Measurements from ENCODE around the gene CAMTA1. TPM values are rescaled to one million over a fixed set of nuclear protein-coding genes. Genes with fewer than 3 reads are reported as not detected.

The CAMTA1 gene
- total and polyA plus RNA-seq, 2 donors, result 53.3 to 115 TPM

DNA sequence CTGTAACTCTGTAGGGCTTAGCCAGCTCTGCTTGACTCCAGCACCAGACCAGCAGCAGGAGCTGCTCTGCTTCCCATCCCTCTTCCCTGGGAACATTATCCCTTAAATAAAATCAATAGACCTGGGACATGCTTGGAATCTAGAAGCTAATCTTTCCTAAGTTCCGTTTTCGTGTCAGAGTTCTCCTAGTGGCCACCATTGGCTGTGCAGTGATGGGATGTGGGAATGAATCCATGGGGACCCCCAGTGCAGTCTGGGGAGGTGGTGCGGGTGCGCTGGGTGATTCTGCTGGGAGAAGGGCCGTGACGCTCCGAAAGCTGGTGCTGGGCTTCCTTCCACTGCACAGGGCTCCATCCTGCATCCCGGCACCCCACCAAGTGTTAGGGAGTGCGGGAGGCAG, 202.7 kb downstream of the CAMTA1 start:
- H3K4me1 ChIP-seq (ENCODE audit: insufficient read depth), result no peaks in the 10 kb centered on the region
- 88% methylated on average over 9 of the region's 9 CpGs for WGBS
- H3K4me3 ChIP-seq (ENCODE audit: low read depth, low read length), result no peak overlapping the region
- no peak overlapping the region for H3K27ac ChIP-seq (ENCODE audit: low read depth)
- no peaks in the 10 kb centered on the region for H3K36me3 ChIP-seq (ENCODE audit: insufficient read depth)
- DNase-seq (ENCODE audit: extremely low spot score), result no peak

DNA sequence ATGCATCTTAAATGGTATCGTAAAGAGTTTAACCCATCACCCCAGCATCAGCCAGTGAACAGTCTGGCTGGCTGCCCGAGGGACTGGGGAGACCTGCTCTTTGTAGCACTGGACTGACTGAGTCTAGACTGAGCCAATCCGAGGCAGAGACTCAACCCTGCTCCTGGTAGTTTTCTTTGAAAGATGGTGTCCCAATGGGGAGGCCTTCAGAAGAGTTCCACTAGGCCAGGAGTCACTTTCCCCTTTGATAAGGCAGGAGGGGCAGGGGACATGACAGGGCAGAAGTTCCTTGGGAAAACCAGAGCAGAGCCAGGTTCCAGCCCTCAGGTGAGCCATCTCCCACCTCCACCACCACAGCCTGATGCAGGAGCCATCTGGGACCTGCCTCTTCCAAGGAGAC, 203.5 kb downstream of the CAMTA1 start:
- Histone ChIP-seq H3K27ac (ENCODE audit: low read depth) (no peak overlapping the region), H3K4me1 (ENCODE audit: insufficient read depth) (no peaks in the 10 kb centered on the region), H3K36me3 (ENCODE audit: insufficient read depth) (no peaks in the 10 kb centered on the region), H3K4me3 (ENCODE audit: low read depth, low read length) (no peak overlapping the region)
- DNase-seq (ENCODE audit: extremely low spot score), result no peak
- WGBS, result 54% methylated on average over 3 of the region's 3 CpGs

DNA sequence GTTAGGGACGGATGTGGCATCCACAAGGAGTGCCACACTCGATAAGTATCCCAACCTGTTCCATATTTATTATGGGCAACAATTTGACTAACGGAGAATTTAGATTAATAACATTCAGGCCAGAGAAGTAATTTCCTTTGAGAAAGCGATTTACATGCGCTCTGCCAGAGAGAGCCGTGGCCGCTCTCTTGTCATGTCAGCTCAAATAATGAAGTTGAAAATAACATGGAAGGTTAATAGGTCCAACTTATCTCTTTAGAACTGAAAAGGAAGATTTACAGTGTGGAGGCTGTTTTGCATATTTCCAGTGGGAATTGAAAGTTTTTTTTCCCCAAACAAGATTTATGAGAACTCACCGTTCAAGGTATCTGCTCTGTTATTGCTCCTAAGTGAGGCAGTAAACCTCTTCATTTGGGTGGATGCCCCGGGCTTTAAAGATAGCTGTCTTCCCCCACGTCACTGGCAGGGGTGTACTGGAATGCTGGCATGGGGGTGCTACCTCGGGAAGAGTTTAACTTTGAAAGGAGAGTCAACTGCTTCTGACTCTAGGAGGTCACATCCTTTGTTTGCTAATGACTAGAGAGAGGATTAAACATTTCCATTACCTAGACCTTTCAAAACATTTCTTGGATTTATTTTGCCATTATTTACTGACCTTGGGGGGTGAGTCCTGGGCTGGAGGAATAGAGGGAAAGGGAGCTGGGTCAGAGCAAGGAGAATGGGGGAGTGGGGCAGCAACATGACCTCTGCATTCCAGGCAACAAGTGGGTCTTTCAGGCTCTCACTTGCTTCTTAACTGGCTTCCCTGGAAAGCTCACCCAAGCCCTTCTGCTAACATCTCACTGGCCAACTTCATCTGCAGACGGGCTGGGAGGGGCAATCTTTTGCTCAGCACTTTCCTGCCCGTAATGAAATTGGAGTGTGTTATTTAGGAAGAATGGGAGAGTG, 204.2 kb downstream of the CAMTA1 start:
- 57% methylated on average over 13 of the region's 13 CpGs for WGBS
- Histone ChIP-seq H3K36me3 (ENCODE audit: insufficient read depth) (no peaks in the 10 kb centered on the region), H3K4me3 (ENCODE audit: low read depth, low read length) (no peak overlapping the region), H3K27ac (ENCODE audit: low read depth) (no peak overlapping the region), H3K4me1 (ENCODE audit: insufficient read depth) (no peaks in the 10 kb centered on the region)
- no peak for DNase-seq (ENCODE audit: extremely low spot score)

DNA sequence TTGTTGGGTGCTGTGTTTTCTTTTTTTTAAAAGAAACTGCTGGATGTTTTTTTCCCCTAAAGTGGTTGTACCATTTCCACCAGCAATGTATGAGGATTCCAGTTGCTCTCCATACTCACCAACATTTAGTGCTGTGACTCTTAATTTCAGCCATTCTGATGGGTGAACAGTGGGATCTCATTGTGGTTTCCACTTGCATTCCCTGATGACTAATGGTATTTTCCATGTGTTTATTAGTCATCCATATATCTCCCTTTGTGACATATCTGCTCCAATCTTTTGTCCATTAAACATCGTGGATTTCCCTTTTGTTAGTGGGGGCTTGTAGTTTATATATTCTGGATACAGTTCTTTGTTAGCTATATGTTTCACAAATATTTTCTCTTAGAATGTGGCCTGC, 206.0 kb downstream of the CAMTA1 start:
- 61% methylated on average over 1 of the region's 1 CpG for WGBS
- DNase-seq (ENCODE audit: extremely low spot score), result no peak
- Histone ChIP-seq H3K36me3 (ENCODE audit: insufficient read depth) (no peaks in the 10 kb centered on the region), H3K27ac (ENCODE audit: low read depth) (no peak overlapping the region), H3K4me3 (ENCODE audit: low read depth, low read length) (no peak overlapping the region), H3K4me1 (ENCODE audit: insufficient read depth) (no peaks in the 10 kb centered on the region)

DNA sequence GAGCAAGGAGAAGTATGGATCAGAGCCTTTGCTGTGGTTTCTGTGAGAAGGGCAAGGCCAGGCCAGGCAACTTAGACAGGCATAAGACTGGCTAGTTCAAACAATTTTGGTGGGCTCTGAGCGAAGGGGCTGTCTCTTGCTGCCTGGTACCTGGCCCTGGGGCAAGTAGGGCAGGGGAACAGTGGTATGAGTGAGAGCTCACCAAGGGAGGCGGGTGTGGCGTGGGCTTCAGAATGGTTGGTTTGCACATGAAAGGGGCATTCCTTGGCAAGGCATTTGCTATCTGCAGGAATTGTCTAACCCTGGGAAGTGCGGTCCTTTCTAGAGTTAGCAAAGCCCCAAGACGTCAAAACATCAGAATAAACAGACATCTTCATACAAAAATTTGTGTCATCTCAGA, 210.5 kb downstream of the CAMTA1 start:
- H3K36me3 ChIP-seq (ENCODE audit: insufficient read depth), result no peaks in the 10 kb centered on the region
- H3K4me3 ChIP-seq (ENCODE audit: low read depth, low read length), result no peak overlapping the region
- 85% methylated on average over 5 of the region's 5 CpGs for WGBS
- H3K4me1 ChIP-seq (ENCODE audit: insufficient read depth), result no peaks in the 10 kb centered on the region
- DNase-seq (ENCODE audit: extremely low spot score), result no peak
- no peak overlapping the region for H3K27ac ChIP-seq (ENCODE audit: low read depth)

DNA sequence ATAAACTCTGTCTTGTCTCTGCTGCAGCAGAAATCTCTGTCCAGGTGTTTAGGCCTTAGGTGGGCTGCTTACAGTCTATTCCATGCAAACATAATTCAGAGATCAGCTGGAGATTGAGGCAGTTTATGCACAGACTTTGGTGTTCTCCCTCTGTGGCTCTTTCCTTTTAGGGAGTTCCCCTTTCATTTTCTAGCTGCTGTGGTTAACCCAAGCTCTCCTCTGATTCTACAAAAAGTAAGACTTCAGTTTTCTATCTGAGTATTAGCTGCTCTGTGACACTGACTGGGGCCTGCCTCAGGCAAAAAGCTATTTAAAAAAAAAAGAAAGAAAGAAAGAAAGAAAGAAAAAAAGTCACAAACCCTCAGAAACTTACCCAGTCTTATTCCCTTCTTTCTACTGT, 211.1 kb downstream of the CAMTA1 start:
- no peak for DNase-seq (ENCODE audit: extremely low spot score)
- no peaks in the 10 kb centered on the region for H3K36me3 ChIP-seq (ENCODE audit: insufficient read depth)
- H3K4me3 ChIP-seq (ENCODE audit: low read depth, low read length), result no peak overlapping the region
- no peaks in the 10 kb centered on the region for H3K4me1 ChIP-seq (ENCODE audit: insufficient read depth)
- no peak overlapping the region for H3K27ac ChIP-seq (ENCODE audit: low read depth)

DNA sequence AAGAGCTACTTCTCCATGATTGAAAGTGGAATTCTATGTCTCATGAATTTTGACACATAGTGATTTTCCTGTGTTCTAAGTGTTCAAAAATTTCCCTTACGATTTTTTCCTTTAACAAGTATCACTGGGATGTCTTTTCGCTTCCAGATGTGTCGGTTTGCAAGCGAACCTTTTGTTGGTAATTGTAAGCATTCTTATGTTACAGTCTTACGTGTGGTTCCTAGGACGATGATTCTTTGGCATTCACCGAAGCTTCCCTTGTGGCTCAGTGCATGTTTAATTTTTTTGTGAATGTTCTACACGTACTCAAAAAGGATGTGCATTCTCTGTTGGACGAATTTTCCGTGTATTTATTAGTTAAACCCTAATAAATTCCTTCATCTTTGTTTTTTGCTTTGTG, 211.6 kb downstream of the CAMTA1 start:
- H3K27ac ChIP-seq (ENCODE audit: low read depth), result no peak overlapping the region
- WGBS, result 73% methylated on average over 10 of the region's 10 CpGs
- H3K36me3 ChIP-seq (ENCODE audit: insufficient read depth), result no peaks in the 10 kb centered on the region
- H3K4me1 ChIP-seq (ENCODE audit: insufficient read depth), result no peaks in the 10 kb centered on the region
- no peak overlapping the region for H3K4me3 ChIP-seq (ENCODE audit: low read depth, low read length)
- DNase-seq (ENCODE audit: extremely low spot score), result no peak

DNA sequence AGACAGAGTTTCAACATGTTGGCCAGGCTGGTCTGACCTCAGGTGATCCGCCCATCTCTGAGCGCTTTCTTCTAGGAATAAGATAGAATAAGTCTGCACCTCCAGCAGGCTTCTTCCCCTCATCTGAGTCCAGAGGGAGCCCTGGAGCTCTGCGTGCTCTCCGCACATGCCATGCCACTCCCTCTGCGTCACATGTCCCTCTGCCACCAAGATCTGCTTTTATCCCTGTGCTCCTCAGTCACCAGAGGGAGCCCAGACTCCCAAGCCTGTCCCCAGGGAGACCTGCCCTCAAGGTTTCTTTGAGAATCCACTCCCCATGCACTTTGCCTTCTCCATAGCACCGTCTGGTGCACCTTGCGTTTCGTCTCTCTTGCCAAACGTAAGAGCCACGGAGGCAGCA, 213.0 kb downstream of the CAMTA1 start:
- no peak overlapping the region for H3K27ac ChIP-seq (ENCODE audit: low read depth)
- no peak overlapping the region for H3K4me3 ChIP-seq (ENCODE audit: low read depth, low read length)
- WGBS, result 63% methylated on average over 10 of the region's 10 CpGs
- DNase-seq (ENCODE audit: extremely low spot score), result no peak
- H3K36me3 ChIP-seq (ENCODE audit: insufficient read depth), result no peaks in the 10 kb centered on the region
- no peaks in the 10 kb centered on the region for H3K4me1 ChIP-seq (ENCODE audit: insufficient read depth)

DNA sequence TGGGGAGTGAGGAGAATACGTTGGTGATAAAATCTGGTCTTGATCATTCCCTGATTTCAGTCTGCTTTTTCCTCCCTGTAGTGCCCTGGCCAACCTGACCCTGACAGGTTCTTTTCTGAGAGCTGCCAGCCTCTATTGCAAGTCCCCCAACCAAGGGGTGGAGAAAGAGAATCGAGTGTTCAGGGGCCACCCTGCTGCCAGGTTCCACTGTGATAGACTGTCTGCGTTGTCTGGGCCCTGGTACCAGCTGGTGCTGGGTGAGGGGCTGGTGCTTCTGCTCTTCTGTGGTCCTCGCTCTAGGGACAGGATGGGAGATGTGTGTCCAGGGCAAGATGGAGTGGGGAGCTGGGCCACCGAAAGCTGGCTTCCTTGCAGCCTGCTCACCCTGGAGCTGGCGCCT, 214.6 kb downstream of the CAMTA1 start:
- no peaks in the 10 kb centered on the region for H3K4me1 ChIP-seq (ENCODE audit: insufficient read depth)
- no peak overlapping the region for H3K27ac ChIP-seq (ENCODE audit: low read depth)
- H3K4me3 ChIP-seq (ENCODE audit: low read depth, low read length), result no peak overlapping the region
- H3K36me3 ChIP-seq (ENCODE audit: insufficient read depth), result no peaks in the 10 kb centered on the region
- no peak for DNase-seq (ENCODE audit: extremely low spot score)
- 90% methylated on average over 6 of the region's 6 CpGs for WGBS

DNA sequence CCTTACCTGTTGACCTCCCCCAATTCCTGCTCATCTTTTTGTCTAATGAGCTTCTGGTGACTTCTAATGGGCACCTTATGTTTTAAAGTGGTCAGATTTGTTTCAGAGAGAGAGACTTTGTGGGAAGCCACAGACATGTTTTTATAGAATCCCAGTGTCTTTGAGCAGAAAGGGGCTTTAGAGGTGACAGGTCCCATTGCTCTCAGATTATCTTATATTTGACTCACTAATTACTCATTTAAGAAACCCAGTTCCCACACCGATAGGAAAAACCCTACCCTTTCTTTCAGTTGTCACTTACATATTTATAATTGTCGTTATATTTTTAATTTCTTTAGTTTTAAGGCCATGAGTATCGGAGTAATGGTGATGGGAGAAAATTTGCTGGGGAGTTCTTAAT, 215.5 kb downstream of the CAMTA1 start:
- 89% methylated on average over 3 of the region's 3 CpGs for WGBS
- H3K36me3 ChIP-seq (ENCODE audit: insufficient read depth), result no peaks in the 10 kb centered on the region
- no peak overlapping the region for H3K27ac ChIP-seq (ENCODE audit: low read depth)
- H3K4me3 ChIP-seq (ENCODE audit: low read depth, low read length), result no peak overlapping the region
- DNase-seq (ENCODE audit: extremely low spot score), result no peak
- H3K4me1 ChIP-seq (ENCODE audit: insufficient read depth), result no peaks in the 10 kb centered on the region

DNA sequence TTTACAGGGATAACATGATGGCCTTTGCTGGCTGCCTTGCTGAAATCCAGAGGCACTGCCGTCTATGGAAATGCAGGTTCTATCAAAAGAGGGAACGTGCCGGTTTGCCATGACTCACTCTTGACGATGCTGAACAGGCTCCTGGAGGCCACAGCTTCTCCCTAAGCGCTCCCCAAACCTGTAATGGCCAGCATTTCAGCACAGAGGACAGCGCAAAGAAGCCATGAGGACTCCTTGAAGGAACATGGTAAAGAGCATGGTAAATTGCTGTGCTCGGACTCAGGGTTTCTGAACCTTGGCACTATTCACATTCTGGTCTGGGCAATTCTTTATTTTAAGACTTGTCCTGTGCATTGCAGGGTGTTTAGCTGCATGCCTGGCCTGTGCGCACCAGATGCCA, 217.5 kb downstream of the CAMTA1 start:
- 78% methylated on average over 8 of the region's 8 CpGs for WGBS
- H3K4me3 ChIP-seq (ENCODE audit: low read depth, low read length), result no peak overlapping the region
- no peaks in the 10 kb centered on the region for H3K4me1 ChIP-seq (ENCODE audit: insufficient read depth)

DNA sequence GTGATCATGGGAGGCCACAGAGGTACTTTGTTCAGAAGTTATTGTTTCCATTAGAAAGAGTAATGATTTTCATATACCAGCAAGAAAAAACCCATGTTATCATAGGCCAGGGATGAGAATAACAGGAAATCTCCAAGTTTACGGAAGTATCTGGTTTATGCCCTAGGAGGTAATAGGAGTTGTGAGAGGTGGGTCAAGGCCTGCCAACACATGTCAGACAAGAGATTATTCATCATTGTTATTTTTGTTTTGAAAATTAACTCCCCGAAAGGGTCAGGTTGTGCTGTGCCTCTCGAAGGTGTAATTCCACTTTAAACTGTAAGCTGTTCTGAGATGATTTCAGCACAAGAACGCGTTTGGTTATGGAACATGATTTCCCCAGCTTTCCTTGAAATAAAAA, 218.4 kb downstream of the CAMTA1 start:
- WGBS, result 69% methylated on average over 5 of the region's 5 CpGs
- Histone ChIP-seq H3K4me3 (ENCODE audit: low read depth, low read length) (no peak overlapping the region), H3K4me1 (ENCODE audit: insufficient read depth) (no peaks in the 10 kb centered on the region), H3K27ac (ENCODE audit: low read depth) (no peak overlapping the region), H3K36me3 (ENCODE audit: insufficient read depth) (no peaks in the 10 kb centered on the region)
- DNase-seq (ENCODE audit: extremely low spot score), result no peak

More for the DNA sequence above, 217.5 kb downstream of the CAMTA1 start:
- Histone ChIP-seq H3K27ac (ENCODE audit: low read depth) (no peak overlapping the region), H3K36me3 (ENCODE audit: insufficient read depth) (no peaks in the 10 kb centered on the region)
- no peak for DNase-seq (ENCODE audit: extremely low spot score)

DNA sequence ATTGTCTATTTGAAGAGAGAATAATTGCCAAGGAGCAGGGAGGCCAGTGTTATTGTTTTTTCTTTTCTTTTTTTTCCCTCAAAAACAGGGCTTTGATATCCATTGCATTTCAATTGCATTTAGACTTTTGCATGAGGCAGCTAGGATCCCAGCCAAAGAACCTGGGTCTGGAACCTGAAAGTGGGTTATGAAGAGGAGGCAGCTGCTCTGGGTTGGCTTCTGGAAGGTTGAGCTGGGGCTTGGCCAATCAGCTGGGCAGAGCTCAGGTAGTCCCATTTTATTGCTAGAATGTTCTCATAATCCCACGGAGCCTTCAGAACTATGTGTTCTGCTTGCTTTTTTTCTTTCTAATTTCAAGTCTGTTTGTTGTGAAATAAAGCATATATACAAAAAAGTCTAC, 218.9 kb downstream of the CAMTA1 start:
- Histone ChIP-seq H3K36me3 (ENCODE audit: insufficient read depth) (no peaks in the 10 kb centered on the region), H3K4me1 (ENCODE audit: insufficient read depth) (no peaks in the 10 kb centered on the region), H3K27ac (ENCODE audit: low read depth) (no peak overlapping the region), H3K4me3 (ENCODE audit: low read depth, low read length) (no peak overlapping the region)
- no peak for DNase-seq (ENCODE audit: extremely low spot score)
- 81% methylated on average over 1 of the region's 1 CpG for WGBS

DNA sequence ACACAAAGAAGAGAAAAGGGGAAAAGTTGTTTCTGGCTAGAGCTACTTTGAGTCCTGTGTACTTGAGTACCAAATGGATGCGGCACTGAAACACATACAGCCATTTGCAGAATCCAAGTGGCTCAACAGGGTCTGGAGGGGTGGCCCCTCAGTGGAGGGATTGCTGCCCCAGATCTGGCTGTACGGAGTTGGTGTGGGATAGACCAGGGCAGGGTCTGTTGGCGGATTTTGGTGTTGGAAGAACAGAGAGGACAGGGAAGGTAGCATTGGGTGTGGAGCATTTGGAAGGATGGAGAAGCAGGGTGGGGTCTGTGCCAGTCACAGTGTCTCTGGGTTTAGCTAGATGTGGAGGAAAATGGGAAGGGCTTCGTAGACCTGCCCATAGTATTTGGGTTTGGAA, 220.5 kb downstream of the CAMTA1 start:
- Histone ChIP-seq H3K36me3 (ENCODE audit: insufficient read depth) (no peaks in the 10 kb centered on the region), H3K4me1 (ENCODE audit: insufficient read depth) (no peaks in the 10 kb centered on the region), H3K4me3 (ENCODE audit: low read depth, low read length) (no peak overlapping the region), H3K27ac (ENCODE audit: low read depth) (no peak overlapping the region)
- no peak for DNase-seq (ENCODE audit: extremely low spot score)
- 91% methylated on average over 4 of the region's 4 CpGs for WGBS
